Measurements from ENCODE around the gene AHCTF1.

DNA sequence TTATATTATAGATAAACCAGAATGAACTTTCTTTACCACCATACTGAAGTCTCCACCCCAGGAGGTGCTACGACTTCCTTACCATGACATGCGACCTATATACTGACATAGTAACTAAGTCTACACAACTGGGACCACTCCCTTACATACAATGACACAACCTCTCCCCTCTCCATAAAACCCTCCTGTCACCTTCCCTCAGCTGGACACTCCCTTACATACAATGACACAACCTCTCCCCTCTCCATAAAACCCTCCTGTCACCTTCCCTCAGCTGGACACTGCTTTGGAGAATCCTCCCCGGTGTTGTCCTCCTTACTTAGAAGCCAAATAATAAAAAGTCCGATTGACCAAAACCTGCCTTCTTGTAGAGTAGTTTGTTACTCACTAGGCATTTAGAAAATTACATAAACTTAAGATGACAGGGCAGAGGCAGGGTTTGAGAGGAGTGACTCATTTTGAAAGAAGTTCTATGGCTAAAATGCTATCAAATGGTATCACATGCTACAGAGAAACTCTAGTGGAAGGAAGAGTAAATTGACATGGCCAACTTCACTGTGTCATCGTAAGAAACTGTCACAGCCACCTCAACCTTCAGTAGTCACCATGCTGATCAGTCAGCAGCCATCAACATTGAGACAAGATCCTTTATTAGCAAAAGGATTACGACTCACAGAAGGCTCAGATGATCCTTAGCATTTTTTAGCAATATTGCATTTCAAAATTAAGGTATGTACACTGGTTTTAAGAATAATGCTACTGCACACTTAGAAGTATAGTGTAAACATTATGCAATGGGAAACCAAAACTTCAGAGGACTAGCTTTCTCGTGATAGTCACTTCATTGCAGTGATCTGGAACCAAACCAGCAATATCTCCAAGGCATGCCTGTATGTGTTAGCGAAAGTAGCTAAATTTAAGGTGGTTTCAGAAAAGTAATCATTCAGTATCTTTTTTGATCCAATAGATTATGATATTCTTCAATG lies 56.4 kb downstream of the AHCTF1 start:
- no peak for TF ChIP-seq TAF1 (conservative IDR thresholded peaks at IDR 0.05)
- TF ChIP-seq, protein P1, sequence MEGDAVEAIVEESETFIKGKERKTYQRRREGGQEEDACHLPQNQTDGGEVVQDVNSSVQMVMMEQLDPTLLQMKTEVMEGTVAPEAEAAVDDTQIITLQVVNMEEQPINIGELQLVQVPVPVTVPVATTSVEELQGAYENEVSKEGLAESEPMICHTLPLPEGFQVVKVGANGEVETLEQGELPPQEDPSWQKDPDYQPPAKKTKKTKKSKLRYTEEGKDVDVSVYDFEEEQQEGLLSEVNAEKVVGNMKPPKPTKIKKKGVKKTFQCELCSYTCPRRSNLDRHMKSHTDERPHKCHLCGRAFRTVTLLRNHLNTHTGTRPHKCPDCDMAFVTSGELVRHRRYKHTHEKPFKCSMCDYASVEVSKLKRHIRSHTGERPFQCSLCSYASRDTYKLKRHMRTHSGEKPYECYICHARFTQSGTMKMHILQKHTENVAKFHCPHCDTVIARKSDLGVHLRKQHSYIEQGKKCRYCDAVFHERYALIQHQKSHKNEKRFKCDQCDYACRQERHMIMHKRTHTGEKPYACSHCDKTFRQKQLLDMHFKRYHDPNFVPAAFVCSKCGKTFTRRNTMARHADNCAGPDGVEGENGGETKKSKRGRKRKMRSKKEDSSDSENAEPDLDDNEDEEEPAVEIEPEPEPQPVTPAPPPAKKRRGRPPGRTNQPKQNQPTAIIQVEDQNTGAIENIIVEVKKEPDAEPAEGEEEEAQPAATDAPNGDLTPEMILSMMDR (IDR thresholded peaks at IDR 0.05; ENCODE audit: low read depth, low read length, missing input control), result no peak
- no peak for TF ChIP-seq RAD21 (IDR thresholded peaks at IDR 0.05)
- TF ChIP-seq, protein P2, sequence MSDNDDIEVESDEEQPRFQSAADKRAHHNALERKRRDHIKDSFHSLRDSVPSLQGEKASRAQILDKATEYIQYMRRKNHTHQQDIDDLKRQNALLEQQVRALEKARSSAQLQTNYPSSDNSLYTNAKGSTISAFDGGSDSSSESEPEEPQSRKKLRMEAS (IDR thresholded peaks at IDR 0.05), result no peak
- no peak for TF ChIP-seq YY1 (IDR thresholded peaks at IDR 0.05)
- TF ChIP-seq GABPA (IDR thresholded peaks at IDR 0.05 in 1 of 2, conservative IDR thresholded peaks at IDR 0.05 in 1 of 2), result no peak
- TF ChIP-seq FOXA1 (IDR thresholded peaks at IDR 0.05), result no peak
- no peak for TF ChIP-seq SP1 (IDR thresholded peaks at IDR 0.05)
- TF ChIP-seq, protein P3, sequence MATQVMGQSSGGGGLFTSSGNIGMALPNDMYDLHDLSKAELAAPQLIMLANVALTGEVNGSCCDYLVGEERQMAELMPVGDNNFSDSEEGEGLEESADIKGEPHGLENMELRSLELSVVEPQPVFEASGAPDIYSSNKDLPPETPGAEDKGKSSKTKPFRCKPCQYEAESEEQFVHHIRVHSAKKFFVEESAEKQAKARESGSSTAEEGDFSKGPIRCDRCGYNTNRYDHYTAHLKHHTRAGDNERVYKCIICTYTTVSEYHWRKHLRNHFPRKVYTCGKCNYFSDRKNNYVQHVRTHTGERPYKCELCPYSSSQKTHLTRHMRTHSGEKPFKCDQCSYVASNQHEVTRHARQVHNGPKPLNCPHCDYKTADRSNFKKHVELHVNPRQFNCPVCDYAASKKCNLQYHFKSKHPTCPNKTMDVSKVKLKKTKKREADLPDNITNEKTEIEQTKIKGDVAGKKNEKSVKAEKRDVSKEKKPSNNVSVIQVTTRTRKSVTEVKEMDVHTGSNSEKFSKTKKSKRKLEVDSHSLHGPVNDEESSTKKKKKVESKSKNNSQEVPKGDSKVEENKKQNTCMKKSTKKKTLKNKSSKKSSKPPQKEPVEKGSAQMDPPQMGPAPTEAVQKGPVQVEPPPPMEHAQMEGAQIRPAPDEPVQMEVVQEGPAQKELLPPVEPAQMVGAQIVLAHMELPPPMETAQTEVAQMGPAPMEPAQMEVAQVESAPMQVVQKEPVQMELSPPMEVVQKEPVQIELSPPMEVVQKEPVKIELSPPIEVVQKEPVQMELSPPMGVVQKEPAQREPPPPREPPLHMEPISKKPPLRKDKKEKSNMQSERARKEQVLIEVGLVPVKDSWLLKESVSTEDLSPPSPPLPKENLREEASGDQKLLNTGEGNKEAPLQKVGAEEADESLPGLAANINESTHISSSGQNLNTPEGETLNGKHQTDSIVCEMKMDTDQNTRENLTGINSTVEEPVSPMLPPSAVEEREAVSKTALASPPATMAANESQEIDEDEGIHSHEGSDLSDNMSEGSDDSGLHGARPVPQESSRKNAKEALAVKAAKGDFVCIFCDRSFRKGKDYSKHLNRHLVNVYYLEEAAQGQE (IDR thresholded peaks at IDR 0.05), result no peak
- TF ChIP-seq, protein P4, sequence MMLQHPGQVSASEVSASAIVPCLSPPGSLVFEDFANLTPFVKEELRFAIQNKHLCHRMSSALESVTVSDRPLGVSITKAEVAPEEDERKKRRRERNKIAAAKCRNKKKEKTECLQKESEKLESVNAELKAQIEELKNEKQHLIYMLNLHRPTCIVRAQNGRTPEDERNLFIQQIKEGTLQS (IDR thresholded peaks at IDR 0.05), result no peak
- TF ChIP-seq EGR1 (IDR thresholded peaks at IDR 0.05; ENCODE audit: low read depth in 2 of 2), result no peak
- TF ChIP-seq, protein P5, sequence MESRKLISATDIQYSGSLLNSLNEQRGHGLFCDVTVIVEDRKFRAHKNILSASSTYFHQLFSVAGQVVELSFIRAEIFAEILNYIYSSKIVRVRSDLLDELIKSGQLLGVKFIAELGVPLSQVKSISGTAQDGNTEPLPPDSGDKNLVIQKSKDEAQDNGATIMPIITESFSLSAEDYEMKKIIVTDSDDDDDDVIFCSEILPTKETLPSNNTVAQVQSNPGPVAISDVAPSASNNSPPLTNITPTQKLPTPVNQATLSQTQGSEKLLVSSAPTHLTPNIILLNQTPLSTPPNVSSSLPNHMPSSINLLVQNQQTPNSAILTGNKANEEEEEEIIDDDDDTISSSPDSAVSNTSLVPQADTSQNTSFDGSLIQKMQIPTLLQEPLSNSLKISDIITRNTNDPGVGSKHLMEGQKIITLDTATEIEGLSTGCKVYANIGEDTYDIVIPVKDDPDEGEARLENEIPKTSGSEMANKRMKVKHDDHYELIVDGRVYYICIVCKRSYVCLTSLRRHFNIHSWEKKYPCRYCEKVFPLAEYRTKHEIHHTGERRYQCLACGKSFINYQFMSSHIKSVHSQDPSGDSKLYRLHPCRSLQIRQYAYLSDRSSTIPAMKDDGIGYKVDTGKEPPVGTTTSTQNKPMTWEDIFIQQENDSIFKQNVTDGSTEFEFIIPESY (IDR thresholded peaks at IDR 0.05), result no peak
- no peak for TF ChIP-seq NR2F2 (IDR thresholded peaks at IDR 0.05)
- TF ChIP-seq FOXA2 (IDR thresholded peaks at IDR 0.05), result no peak
